MCF 10A (cell line): ENCODE data around the gene BMPR1B. TPM values are rescaled to one million over a fixed set of nuclear protein-coding genes. Genes with fewer than 3 reads are reported as not detected.

ENCODE experiments used
- Bru-seq: library from RNA; stranded (reverse); fragments of 400-500 nt; gene quantifications from one replicate; lab custom pipeline; 2021; lab: Mats Ljungman, UMichigan
- BruChase-seq, 2 experiments: library from RNA; stranded (reverse); fragments of 400-500 nt; gene quantifications; one replicate each; lab custom pipeline; 2021; lab: Mats Ljungman, UMichigan
- BruUV-seq: library from RNA; stranded (reverse); fragments of 400-500 nt; replicated peaks from 2 replicates; lab custom pipeline; 2021; lab: Mats Ljungman, UMichigan
- CTCF ChIA-PET: fragments of 300-600 bp; sonication (Branson Sonifier 250); formaldehyde crosslinking; extraction: SDS; loops from one replicate; lab custom pipeline; 2021; ENCODE audit warnings: antibody characterized with exemption, inconsistent platforms; lab: Yijun Ruan, JAX
- POLR2A ChIA-PET: fragments of 300-600, 350-650 bp; sonication (Branson Sonifier 250); formaldehyde crosslinking; extraction: SDS; loops from one replicate; lab custom pipeline; 2020; ENCODE audit warnings: antibody characterized with exemption, inconsistent platforms; lab: Yijun Ruan, JAX
- DNase-seq: peaks from one replicate; pipeline ENCODE4 v3.0.0-alpha.2; 2018; ENCODE audit not compliant: unreplicated experiment
- H3K27ac Mint-ChIP-seq: one replicate; pipeline ENCODE4 v1.8.0; 2022; ENCODE audit warnings: mild to moderate bottlenecking, low read depth, mixed read lengths; ENCODE audit not compliant: unreplicated experiment
- H3K27me3 Mint-ChIP-seq: one replicate; pipeline ENCODE4 v1.8.0; 2022; ENCODE audit warnings: mixed read lengths; ENCODE audit not compliant: insufficient read depth, unreplicated experiment
- H3K36me3 Mint-ChIP-seq: one replicate; pipeline ENCODE4 v1.8.0; 2022; ENCODE audit warnings: mild to moderate bottlenecking, moderate library complexity, mixed read lengths; ENCODE audit not compliant: insufficient read depth, unreplicated experiment
- H3K4me1 Mint-ChIP-seq: one replicate; pipeline ENCODE4 v1.8.0; 2022; ENCODE audit warnings: mixed read lengths; ENCODE audit not compliant: insufficient read depth, unreplicated experiment
- H3K4me3 Mint-ChIP-seq: one replicate; pipeline ENCODE4 v1.8.0; 2022; ENCODE audit warnings: mild to moderate bottlenecking, moderate library complexity, mixed read lengths; ENCODE audit not compliant: unreplicated experiment
- H3K9me3 Mint-ChIP-seq: one replicate; pipeline ENCODE4 v1.8.0; 2022; ENCODE audit warnings: mixed read lengths; ENCODE audit not compliant: unreplicated experiment
- CTCF ChIP-seq: fragments of 200-600 bp; IDR thresholded peaks from one replicate; pipeline ENCODE4 v1.8.0; 2022; ENCODE audit warnings: antibody characterized with exemption, mild to moderate bottlenecking; ENCODE audit not compliant: unreplicated experiment
- intact Hi-C: fragments of 100-400 bp; cut with micrococcal nuclease; formaldehyde crosslinking; loops from 2 replicates; pipeline ENCODE4 v1.14.1; 2022
- long read RNA-seq: library from polyadenylated mRNA; stranded (forward); transcript quantifications from one replicate; pipeline ENCODE4 v2.0.0, GENCODE V29; 2022
- total RNA-seq: library from RNA; stranded (reverse); gene quantifications from 2 replicates; pipeline ENCODE4 v1.2.3, GENCODE V29; 2022

BMPR1B gene
- total RNA-seq (17.2 and 18.8 TPM in 2 replicates), Bru-seq, nascent RNA (percentile 83 among the genes with signal in this experiment), BruChase-seq, experiment 1, labeled RNA remaining after a 6-hour chase (percentile 66 among the genes with signal in this experiment), BruChase-seq, experiment 2, labeled RNA remaining after a 2-hour chase (percentile 73 among the genes with signal in this experiment)
- long read RNA-seq, full-length matches to known transcripts = 9 of 16 reads
- long read RNA-seq, partial matches to known transcripts = 3 of 16 reads
- long read RNA-seq, other reads (novel, unspliced or antisense) = 4 of 16 reads

- intact Hi-C loops = loop anchor here (1.0 to 2.0 kb wide), 2 partner anchors 177 to 338 kb away; no protein-coding TSS in a partner anchor
- H3K9me3 Mint-ChIP-seq = no peaks in the 10 kb centered on the region
- H3K27ac Mint-ChIP-seq = peak within 1 kb of the TSS; percentile 96
- ChIA-PET CTCF (interaction anchor here (0.6 to 2.9 kb wide), 10 partner anchors 9 to 367 kb away, joined by 3 to 12 read pairs (median 4); no protein-coding TSS in a partner anchor), POLR2A (interaction anchor here (0.6 to 3.8 kb wide), 17 partner anchors 9 to 334 kb away, joined by 3 to 39 read pairs (median 5); no protein-coding TSS in a partner anchor)
- H3K36me3 Mint-ChIP-seq = peaks cover 7% of the 10 kb centered on the region
- H3K4me3 Mint-ChIP-seq = peak within 1 kb of the TSS; percentile 85
- TF ChIP-seq CTCF = peak; percentile 16
- H3K27me3 Mint-ChIP-seq = no peaks in the 10 kb centered on the region
- DNase-seq = peak; percentile 80
- BruUV-seq = TSS peak; percentile 76
- H3K4me1 Mint-ChIP-seq = peaks cover 25% of the 10 kb centered on the region
Observed at GRCh38 chr4:94757192-94758140, at the start of gene BMPR1B. Gene BMPR1B (plus strand): TSS chr4:94757955. CDS start chr4:95104425, 346,470 bp downstream.

GRCh38 chr4:94711635-94712034, 46.1 kb upstream of the BMPR1B start:
- no peak for TF ChIP-seq CTCF
- no peaks in the 10 kb centered on the region for H3K36me3 Mint-ChIP-seq
- CTCF ChIA-PET = no interaction called here
- H3K27me3 Mint-ChIP-seq = no peaks in the 10 kb centered on the region
- intact Hi-C loops = no loop called here
- no peak overlapping the region for H3K4me3 Mint-ChIP-seq
- no peaks in the 10 kb centered on the region for H3K4me1 Mint-ChIP-seq
- no peaks in the 10 kb centered on the region for H3K9me3 Mint-ChIP-seq
- POLR2A ChIA-PET = no interaction called here
- no peak for DNase-seq
- H3K27ac Mint-ChIP-seq = no peak overlapping the region
- BruUV-seq = no TSS peak

- Mint-ChIP-seq H3K4me1 (no peaks in the 10 kb centered on the region), H3K27ac (no peak overlapping the region), H3K36me3 (no peaks in the 10 kb centered on the region), H3K4me3 (no peak overlapping the region), H3K27me3 (no peaks in the 10 kb centered on the region), H3K9me3 (no peaks in the 10 kb centered on the region)
- intact Hi-C loops = no loop called here
- TF ChIP-seq CTCF = no peak
- ChIA-PET CTCF (interaction anchor here (0.9 kb wide), 1 partner anchor 16 kb away, joined by 3 read pairs; no protein-coding TSS in a partner anchor), POLR2A (interaction anchor here (0.7 kb wide), 1 partner anchor 131 kb away, joined by 4 read pairs; no protein-coding TSS in a partner anchor)
- no TSS peak for BruUV-seq
- DNase-seq = no peak
Observed at GRCh38 chr4:94714365-94715160, 43.2 kb upstream of the BMPR1B start.
